MM.1S (cell line): ENCODE results near the gene CCBE1.

Experiments used
- DNase-seq: peaks from one replicate; pipeline ENCODE4 v3.0.0-alpha.2; 2015
- H2AFZ ChIP-seq: fragments of 300-600 bp; sonication (generic); 2 replicates; pipeline ENCODE4 v1.6.0; 2016; ENCODE audit warnings: antibody characterized with exemption, low read length
- H3F3A ChIP-seq: fragments of 300-600 bp; sonication (generic); 2 replicates; pipeline ENCODE4 v1.6.1; 2016; ENCODE audit warnings: mild to moderate bottlenecking, antibody characterized with exemption, low read length, moderate library complexity, mixed read lengths; ENCODE audit not compliant: insufficient read depth
- H3K27ac ChIP-seq: fragments of 300-600 bp; sonication (generic); 2 replicates; pipeline ENCODE4 v1.5.1; 2016; ENCODE audit warnings: mild to moderate bottlenecking, low read length
- H3K27me3 ChIP-seq: fragments of 300-600 bp; sonication (generic); replicated peaks from 2 replicates; pipeline ENCODE4 v1.6.0; 2016; ENCODE audit warnings: low read length; ENCODE audit not compliant: insufficient read depth
- H3K36me3 ChIP-seq: fragments of 300-600 bp; sonication (generic); replicated peaks from 2 replicates; pipeline ENCODE4 v1.6.1; 2016; ENCODE audit warnings: mild to moderate bottlenecking, low read length, mixed read lengths; ENCODE audit not compliant: insufficient read depth
- H3K4me1 ChIP-seq: fragments of 300-600 bp; sonication (generic); 2 replicates; pipeline ENCODE4 v1.6.1; 2016; ENCODE audit warnings: low read length, mixed read lengths
- H3K4me2 ChIP-seq: fragments of 300-600 bp; sonication (generic); 2 replicates; pipeline ENCODE4 v1.6.0; 2016; ENCODE audit warnings: low read depth, low read length
- H3K4me3 ChIP-seq: fragments of 300-600 bp; sonication (generic); 2 replicates; pipeline ENCODE4 v1.5.1; 2016; ENCODE audit warnings: low read length, mixed read lengths
- H3K79me2 ChIP-seq: fragments of 300-600 bp; sonication (generic); 2 replicates; pipeline ENCODE4 v1.6.1; 2016; ENCODE audit warnings: mixed run types, low read length, mixed read lengths
- H3K9ac ChIP-seq: fragments of 300-600 bp; sonication (generic); 2 replicates; pipeline ENCODE4 v1.6.1; 2016; ENCODE audit warnings: low read length, mixed read lengths
- H3K9me2 ChIP-seq: fragments of 300-600 bp; sonication (generic); replicated peaks from 2 replicates; pipeline ENCODE4 v1.6.1; 2016; ENCODE audit warnings: mild to moderate bottlenecking, low read length, mixed read lengths; ENCODE audit not compliant: insufficient read depth
- H3K9me3 ChIP-seq: fragments of 300-600 bp; sonication (generic); replicated peaks from 2 replicates; pipeline ENCODE4 v1.6.1; 2016; ENCODE audit warnings: mild to moderate bottlenecking, low read length, mixed read lengths; ENCODE audit not compliant: insufficient read depth
- H4K20me1 ChIP-seq: fragments of 300-600 bp; sonication (generic); 2 replicates; pipeline ENCODE4 v1.6.1; 2016; ENCODE audit warnings: mild to moderate bottlenecking, low read length, moderate library complexity, mixed read lengths; ENCODE audit not compliant: insufficient read depth
- CTCF ChIP-seq: fragments of 300-600 bp; sonication (generic); IDR thresholded peaks from 2 replicates; pipeline ENCODE4 v1.5.1; 2016; ENCODE audit warnings: antibody characterized with exemption, low read length, mixed read lengths
- EZH2 ChIP-seq: fragments of 300-600 bp; sonication (generic); optimal IDR thresholded peaks from 2 replicates; pipeline ENCODE3; 2017; ENCODE audit warnings: low read depth, mild to moderate bottlenecking, antibody characterized with exemption, low read length, mixed read lengths
- EZH2phosphoT487 ChIP-seq: fragments of 300-600 bp; sonication (generic); IDR thresholded peaks from 2 replicates; pipeline ENCODE4 v1.6.1; 2018; ENCODE audit warnings: antibody characterized with exemption, low read length

Gene CCBE1

DNA sequence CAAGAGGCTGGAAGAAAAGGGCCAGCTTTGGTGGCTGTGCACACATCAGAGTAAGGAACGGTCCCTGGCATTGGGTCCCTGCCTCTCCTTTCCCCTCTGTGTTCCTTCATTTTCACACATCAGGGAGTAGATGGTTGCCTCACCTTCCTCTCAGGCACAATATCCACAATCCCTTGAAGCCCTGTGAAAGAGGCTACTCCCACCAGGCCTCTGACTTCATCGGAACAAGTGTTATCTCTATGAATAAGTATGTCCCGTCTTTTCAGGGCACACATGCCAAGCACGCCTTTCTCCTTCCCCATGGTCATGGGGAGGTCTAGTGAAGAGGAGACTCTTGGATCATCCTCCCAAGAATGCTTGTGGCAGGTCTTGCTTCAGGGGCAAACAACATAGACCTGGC is 277.0 kb downstream of the CCBE1 start:
- H3K4me1 ChIP-seq = no peaks in the 10 kb centered on the region
- no peaks in the 10 kb centered on the region for H3K9me2 ChIP-seq
- no peaks in the 10 kb centered on the region for H3K9me3 ChIP-seq
- no peak overlapping the region for H3K9ac ChIP-seq
- no peaks in the 10 kb centered on the region for H3K27me3 ChIP-seq
- H2AFZ ChIP-seq = no peak overlapping the region
- TF ChIP-seq EZH2 (no peak), EZH2phosphoT487 (no peak), CTCF (no peak)
- DNase-seq = no peak
- no peaks in the 10 kb centered on the region for H3F3A ChIP-seq
- no peak overlapping the region for H3K4me3 ChIP-seq
- H3K27ac ChIP-seq = no peak overlapping the region
- H3K36me3 ChIP-seq = no peaks in the 10 kb centered on the region
- no peaks in the 10 kb centered on the region for H3K79me2 ChIP-seq
- no peak overlapping the region for H3K4me2 ChIP-seq
- no peaks in the 10 kb centered on the region for H4K20me1 ChIP-seq

GRCh38 chr18:59419386-59419785 is 277.8 kb downstream of the CCBE1 start:
- Histone ChIP-seq H3K36me3 (no peaks in the 10 kb centered on the region), H3K9ac (no peak overlapping the region), H3F3A (no peaks in the 10 kb centered on the region), H3K4me3 (no peak overlapping the region), H4K20me1 (no peaks in the 10 kb centered on the region), H2AFZ (no peak overlapping the region), H3K9me3 (no peaks in the 10 kb centered on the region), H3K4me2 (no peak overlapping the region), H3K27ac (no peak overlapping the region), H3K79me2 (no peaks in the 10 kb centered on the region), H3K9me2 (no peaks in the 10 kb centered on the region), H3K4me1 (no peaks in the 10 kb centered on the region), H3K27me3 (no peaks in the 10 kb centered on the region)
- TF ChIP-seq EZH2phosphoT487 (no peak), CTCF (no peak), EZH2 (no peak)
- DNase-seq = no peak

GRCh38 chr18:59416818-59417217 is 280.4 kb downstream of the CCBE1 start:
- H3K4me3 ChIP-seq = no peak overlapping the region
- no peak for DNase-seq
- no peaks in the 10 kb centered on the region for H3K9me3 ChIP-seq
- no peak overlapping the region for H3K9ac ChIP-seq
- H3K4me1 ChIP-seq = no peaks in the 10 kb centered on the region
- H3K36me3 ChIP-seq = no peaks in the 10 kb centered on the region
- no peaks in the 10 kb centered on the region for H3K79me2 ChIP-seq
- H3K9me2 ChIP-seq = no peaks in the 10 kb centered on the region
- TF ChIP-seq CTCF (no peak), EZH2 (no peak), EZH2phosphoT487 (no peak)
- H3K27me3 ChIP-seq = no peaks in the 10 kb centered on the region
- no peak overlapping the region for H3K27ac ChIP-seq
- no peaks in the 10 kb centered on the region for H3F3A ChIP-seq
- H4K20me1 ChIP-seq = no peaks in the 10 kb centered on the region
- H2AFZ ChIP-seq = no peak overlapping the region
- no peak overlapping the region for H3K4me2 ChIP-seq
